Lower lobe of right lung (tissue), 2 donors: Measurements from ENCODE around the gene KMT2B. TPM values are rescaled to one million over a fixed set of nuclear protein-coding genes. Genes with fewer than 3 reads are reported as not detected.

ENCODE experiments used
- ATAC-seq, 2 donors: fragments of 200-7000 bp; cut with Tn5 transposase; one replicate each; pipeline ENCODE4 v1.9.1; 2020 to 2022; ENCODE audit warnings: mild to moderate bottlenecking in 2 of 2, moderate library complexity in 2 of 2
- DNase-seq: peaks from one replicate; pipeline ENCODE4 v3.0.0-alpha.2; 2020
- H3K27ac ChIP-seq: fragments of 200-600 bp; one replicate; pipeline ENCODE4 v1.8.0; 2022
- H3K27me3 ChIP-seq: fragments of 200-600 bp; one replicate; pipeline ENCODE4 v1.8.0; 2022; ENCODE audit warnings: low read depth
- H3K36me3 ChIP-seq: fragments of 200-600 bp; one replicate; pipeline ENCODE4 v1.8.0; 2022; ENCODE audit warnings: mild to moderate bottlenecking
- H3K4me1 ChIP-seq: fragments of 200-600 bp; one replicate; pipeline ENCODE4 v1.8.0; 2022
- H3K4me3 ChIP-seq: fragments of 200-600 bp; one replicate; pipeline ENCODE4 v1.8.0; 2022; ENCODE audit warnings: mild to moderate bottlenecking
- H3K9me3 ChIP-seq: fragments of 200-600 bp; one replicate; pipeline ENCODE4 v1.8.0; 2022
- CTCF ChIP-seq: fragments of 200-600 bp; IDR thresholded peaks from one replicate; pipeline ENCODE4 v1.8.0; 2022; ENCODE audit warnings: antibody characterized with exemption, mild to moderate bottlenecking
- intact Hi-C: fragments of 100-400 bp; cut with DNase I; formaldehyde crosslinking; loops from one replicate; pipeline ENCODE4 v1.11.0; 2022
- total RNA-seq: library from RNA; stranded (reverse); fragmentation: NEBNext Ultra II Directional; extraction: Animal tissue kit (Norgen Biotek cat#: 25700); gene quantifications from one replicate; pipeline ENCODE4 v1.2.1, GENCODE V29; 2021
- donor health status: DM: no; HTN: yes; CAD: no; lungs with severe emphysema.

KMT2B gene
- total RNA-seq, 1 donor from 2014 or later: 37.2 TPM

DNA sequence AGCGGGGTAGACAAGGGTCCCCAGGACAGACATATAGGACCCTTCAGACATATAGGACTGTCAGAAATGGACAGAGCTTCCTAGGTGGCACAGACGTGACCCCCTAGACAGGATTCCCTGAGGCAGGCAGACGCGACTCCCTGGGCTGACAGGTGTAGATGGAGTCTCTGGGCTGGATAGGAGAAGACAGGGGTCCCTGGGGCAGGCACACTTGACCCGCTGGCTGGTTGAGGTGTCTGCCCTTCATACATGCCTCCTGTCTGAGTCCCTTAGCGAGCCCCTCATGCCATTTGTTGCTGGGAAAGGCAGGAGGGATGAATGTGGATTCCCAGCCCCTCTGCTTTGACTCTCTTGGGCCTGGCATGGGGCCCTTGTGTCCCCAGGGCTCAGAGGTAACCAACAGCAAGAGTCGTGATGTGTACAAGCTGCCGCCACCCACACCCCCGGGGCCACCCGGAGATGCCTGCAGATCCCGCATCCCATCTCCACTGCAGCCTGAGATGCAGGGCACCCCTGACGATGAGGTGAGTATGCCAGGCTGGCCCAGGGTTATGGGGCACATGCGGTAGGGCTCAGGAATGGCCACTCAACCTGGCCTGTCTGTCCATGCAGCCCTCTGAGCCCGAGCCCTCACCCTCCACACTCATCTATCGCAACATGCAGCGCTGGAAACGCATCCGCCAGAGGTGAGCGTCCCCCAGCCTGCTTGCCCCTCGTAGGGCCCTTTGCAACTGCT is 36.0 kb downstream of the KMT2B start:
- Histone ChIP-seq H3K36me3 (peaks cover 36% of the 10 kb centered on the region), H3K4me1 (peaks cover 33% of the 10 kb centered on the region), H3K9me3 (no peaks in the 10 kb centered on the region), H3K4me3 (no peak overlapping the region), H3K27me3 (no peaks in the 10 kb centered on the region), H3K27ac (no peak overlapping the region)
- intact Hi-C loops: no loop called here
- TF ChIP-seq CTCF: no peak
- no peak for DNase-seq
- no peak for ATAC-seq

DNA sequence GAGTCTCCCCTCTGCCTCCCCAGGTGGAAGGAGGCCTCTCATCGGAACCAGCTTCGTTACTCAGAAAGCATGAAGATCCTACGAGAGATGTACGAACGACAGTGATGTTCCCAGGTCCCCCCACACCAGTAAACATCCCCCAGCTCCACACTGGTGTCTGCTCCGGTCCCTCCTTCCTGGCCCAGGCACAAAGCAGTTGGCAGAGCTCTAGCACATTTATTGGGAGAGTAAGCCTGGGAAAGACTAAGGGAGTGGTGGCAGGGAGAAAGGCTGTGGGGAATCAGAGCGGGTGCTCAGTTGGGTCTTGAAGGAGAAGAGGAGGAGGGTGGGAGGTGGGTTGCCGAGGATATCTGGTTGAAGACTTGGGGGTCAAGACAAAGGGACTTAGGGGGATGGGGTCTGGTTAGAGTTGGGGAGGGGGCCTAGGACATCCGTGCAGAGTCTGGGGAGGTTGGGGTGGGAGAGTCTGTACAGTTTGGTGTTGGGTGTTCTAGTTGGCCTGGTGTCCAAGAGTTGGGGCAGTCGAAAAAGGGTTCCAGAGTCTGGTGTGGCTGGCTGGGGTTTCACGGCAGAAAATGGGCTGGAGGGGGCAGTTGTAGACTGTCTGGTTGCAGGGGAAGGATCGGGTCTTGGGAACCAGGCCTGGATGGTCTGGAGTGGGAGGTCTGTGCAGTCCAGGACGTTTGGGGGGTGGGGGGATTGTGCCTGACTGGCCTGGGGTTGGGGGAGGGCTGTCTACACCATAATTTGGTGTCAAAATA is 36.7 kb downstream of the KMT2B start:
- H3K9me3 ChIP-seq: no peaks in the 10 kb centered on the region
- intact Hi-C loops: no loop called here
- DNase-seq: no peak
- H3K36me3 ChIP-seq: peaks cover 36% of the 10 kb centered on the region
- ATAC-seq: no peak
- no peaks in the 10 kb centered on the region for H3K27me3 ChIP-seq
- no peak for TF ChIP-seq CTCF
- H3K4me3 ChIP-seq: no peak overlapping the region
- peaks cover 33% of the 10 kb centered on the region for H3K4me1 ChIP-seq
- H3K27ac ChIP-seq: peak overlapping the region; percentile 53

- Histone ChIP-seq H3K27me3 (no peaks in the 10 kb centered on the region), H3K4me1 (peaks cover 32% of the 10 kb centered on the region), H3K9me3 (no peaks in the 10 kb centered on the region), H3K4me3 (peak overlapping the region; percentile 99), H3K36me3 (peaks cover 36% of the 10 kb centered on the region), H3K27ac (peak overlapping the region; percentile 53)
- TF ChIP-seq CTCF: no peak
- intact Hi-C loops: no loop called here
- ATAC-seq (peak in 1 of 2 donors; percentile 2), DNase-seq (no peak)
Measured at GRCh38 chr19:35755131-35755549, 37.3 kb downstream of the KMT2B start.

- DNase-seq (no peak), ATAC-seq (peak; percentile 3 to 5)
- peak overlapping the region; percentile 99 for H3K27ac ChIP-seq
- intact Hi-C loops: no loop called here
- H3K4me1 ChIP-seq: peaks cover 32% of the 10 kb centered on the region
- H3K9me3 ChIP-seq: no peaks in the 10 kb centered on the region
- H3K27me3 ChIP-seq: no peaks in the 10 kb centered on the region
- H3K36me3 ChIP-seq: peaks cover 37% of the 10 kb centered on the region
- no peak for TF ChIP-seq CTCF
- H3K4me3 ChIP-seq: peak overlapping the region; percentile 99
Measured at GRCh38 chr19:35755550-35756376, 38.0 kb downstream of the KMT2B start.
